Muscle of leg (tissue), 11 donors: ENCODE measurements around the gene CFH. TPM values are rescaled to one million over a fixed set of nuclear protein-coding genes. Genes with fewer than 3 reads are reported as not detected.
"Not testable (repeated sequence)": the region's sequence is repeated elsewhere in the genome, so short reads cannot be mapped to it uniquely, and the experiment has no call there.

Source experiments
- DNase-seq: peaks from one replicate; pipeline ENCODE4 v3.0.0; 2013
- H3K27ac ChIP-seq: one replicate; pipeline ENCODE4 v1.5.1; 2013; ENCODE audit warnings: mild to moderate bottlenecking, low read length, control low read depth
- H3K27me3 ChIP-seq: one replicate; pipeline ENCODE4 v1.6.1; 2013; ENCODE audit warnings: low read length; ENCODE audit not compliant: control insufficient read depth, insufficient read depth
- H3K36me3 ChIP-seq: one replicate; pipeline ENCODE4 v1.6.1; 2013; ENCODE audit warnings: low read length; ENCODE audit not compliant: control insufficient read depth, insufficient read depth
- H3K4me1 ChIP-seq: one replicate; pipeline ENCODE4 v1.6.1; 2013; ENCODE audit warnings: low read length; ENCODE audit not compliant: control insufficient read depth, insufficient read depth
- H3K4me3 ChIP-seq: one replicate; pipeline ENCODE4 v1.5.1; 2013; ENCODE audit warnings: low read length, control low read depth
- H3K9me3 ChIP-seq: replicated peaks from 2 replicates; pipeline ENCODE4 v1.6.1; 2013; ENCODE audit warnings: low read depth, low read length; ENCODE audit not compliant: control insufficient read depth
- WGBS: methylation state at CpG from one replicate; pipeline ENCODE4 v1.1.5; 2013; ENCODE audit warnings: missing lambda C conversion rate; ENCODE audit not compliant: insufficient coverage; 5-methylcytosine and 5-hydroxymethylcytosine counted together
- polyA plus RNA-seq, 8 donors: library from polyadenylated mRNA; unstranded; fragments of 120-200 nt; gene quantifications; one replicate each; pipeline versions ENCODE4 v1.2.1 to v1.2.3, GENCODE V29; 2013; ENCODE audit warnings: inconsistent platforms in 1 of 8, low replicate concordance in 1 of 8; ENCODE audit not compliant: insufficient read length in 8 of 8, insufficient read depth in 1 of 8
- total RNA-seq: library from RNA; stranded (reverse); fragments of 120-200 nt; gene quantifications from one replicate; pipeline ENCODE4 v1.2.4, GENCODE V29; 2013

The CFH gene
- total and polyA plus RNA-seq, 9 donors, result 84.3 to 152 (median 120) TPM

GRCh38 chr1:196628838-196629237 lies 23.0 kb upstream of the CFH start:
- H3K4me1 ChIP-seq, result no peaks in the 10 kb centered on the region
- H3K9me3 ChIP-seq, result peaks cover 5% of the 10 kb centered on the region
- H3K27me3 ChIP-seq, result no peaks in the 10 kb centered on the region
- 100% methylated on average over 1 of the region's 3 CpGs for WGBS
- no peaks in the 10 kb centered on the region for H3K36me3 ChIP-seq
- H3K4me3 ChIP-seq, result no peak overlapping the region
- no peak overlapping the region for H3K27ac ChIP-seq
- DNase-seq, result no peak

GRCh38 chr1:196637606-196638005 lies 14.2 kb upstream of the CFH start:
- Histone ChIP-seq H3K36me3 (no peaks in the 10 kb centered on the region), H3K4me3 (no peak overlapping the region), H3K27ac (no peak overlapping the region), H3K27me3 (no peaks in the 10 kb centered on the region), H3K4me1 (no peaks in the 10 kb centered on the region), H3K9me3 (no peaks in the 10 kb centered on the region)
- no peak for DNase-seq
- no CpG with 5 or more reads among the region's 6 CpGs for WGBS

GRCh38 chr1:196638466-196638865 lies 13.4 kb upstream of the CFH start:
- no CpG with 5 or more reads among the region's 2 CpGs for WGBS
- no peaks in the 10 kb centered on the region for H3K9me3 ChIP-seq
- DNase-seq, result peak; percentile 79
- H3K4me3 ChIP-seq, result no peak overlapping the region
- H3K27ac ChIP-seq, result peak overlapping the region; percentile 70
- no peaks in the 10 kb centered on the region for H3K27me3 ChIP-seq
- H3K4me1 ChIP-seq, result no peaks in the 10 kb centered on the region
- no peaks in the 10 kb centered on the region for H3K36me3 ChIP-seq

- H3K9me3 ChIP-seq, H3K27me3 ChIP-seq, DNase-seq, H3K4me1 ChIP-seq, H3K36me3 ChIP-seq, H3K27ac ChIP-seq, H3K4me3 ChIP-seq: not testable (repeated sequence)
- WGBS, result 100% methylated on average over 1 of the region's 5 CpGs
These were observed 12.6 kb upstream of the CFH start for GRCh38 chr1:196639291-196639690.

GRCh38 chr1:196640976-196641375 lies 10.9 kb upstream of the CFH start:
- H3K4me3 ChIP-seq, result no peak overlapping the region
- DNase-seq, result peak; percentile 56
- WGBS, result no CpG with 5 or more reads among the region's 1 CpG

GRCh38 chr1:196649990-196650389 lies 1.9 kb upstream of the CFH start:
- Histone ChIP-seq H3K36me3 (no peaks in the 10 kb centered on the region), H3K4me3 (no peak overlapping the region), H3K27ac (peak overlapping the region; percentile 77), H3K4me1 (no peaks in the 10 kb centered on the region), H3K9me3 (no peaks in the 10 kb centered on the region), H3K27me3 (no peaks in the 10 kb centered on the region)
- 76% methylated on average over 3 of the region's 12 CpGs for WGBS
- no peak for DNase-seq

More at GRCh38 chr1:196640976-196641375, 10.9 kb upstream of the CFH start:
- Histone ChIP-seq H3K27ac (no peak overlapping the region), H3K27me3 (no peaks in the 10 kb centered on the region), H3K4me1 (no peaks in the 10 kb centered on the region), H3K36me3 (no peaks in the 10 kb centered on the region), H3K9me3 (no peaks in the 10 kb centered on the region)

GRCh38 chr1:196650403-196650802 lies 1.4 kb upstream of the CFH start:
- Histone ChIP-seq H3K4me1 (no peaks in the 10 kb centered on the region), H3K27me3 (no peaks in the 10 kb centered on the region), H3K27ac (peak overlapping the region; percentile 77), H3K4me3 (no peak overlapping the region), H3K9me3 (no peaks in the 10 kb centered on the region), H3K36me3 (no peaks in the 10 kb centered on the region)
- DNase-seq, result peak; percentile 76
- 57% methylated on average over 9 of the region's 12 CpGs for WGBS

- Histone ChIP-seq H3K27ac (peak overlapping the region; percentile 77), H3K36me3 (no peaks in the 10 kb centered on the region), H3K9me3 (no peaks in the 10 kb centered on the region), H3K27me3 (no peaks in the 10 kb centered on the region), H3K4me1 (no peaks in the 10 kb centered on the region), H3K4me3 (no peak overlapping the region)
- WGBS, result no CpG with 5 or more reads among the region's 3 CpGs
- peak; percentile 11 for DNase-seq
These were observed 764 bp upstream of the CFH start for GRCh38 chr1:196651079-196651478.

- H3K27me3 ChIP-seq, result no peaks in the 10 kb centered on the region
- no peaks in the 10 kb centered on the region for H3K36me3 ChIP-seq
- no CpG with 5 or more reads among the region's 2 CpGs for WGBS
- no peaks in the 10 kb centered on the region for H3K9me3 ChIP-seq
- no peaks in the 10 kb centered on the region for H3K4me1 ChIP-seq
- H3K4me3 ChIP-seq, result peak overlapping the region; percentile 27
- DNase-seq, result peak; percentile 7
- H3K27ac ChIP-seq, result no peak overlapping the region
These were observed 2.4 kb downstream of the CFH start for GRCh38 chr1:196654271-196654670.

- H3K27ac ChIP-seq, result no peak overlapping the region
- H3K9me3 ChIP-seq, result no peaks in the 10 kb centered on the region
- no peaks in the 10 kb centered on the region for H3K27me3 ChIP-seq
- H3K4me1 ChIP-seq, result no peaks in the 10 kb centered on the region
- no CpG with 5 or more reads among the region's 3 CpGs for WGBS
- peak; percentile 9 for DNase-seq
- H3K36me3 ChIP-seq, result no peaks in the 10 kb centered on the region
- no peak overlapping the region for H3K4me3 ChIP-seq
These were observed 3.2 kb downstream of the CFH start for GRCh38 chr1:196655071-196655470.

- Histone ChIP-seq H3K27me3 (no peaks in the 10 kb centered on the region), H3K27ac (no peak overlapping the region), H3K9me3 (no peaks in the 10 kb centered on the region), H3K4me1 (no peaks in the 10 kb centered on the region), H3K4me3 (no peak overlapping the region), H3K36me3 (no peaks in the 10 kb centered on the region)
- 94% methylated on average over 1 of the region's 3 CpGs for WGBS
- DNase-seq, result no peak
These were observed 3.7 kb downstream of the CFH start for GRCh38 chr1:196655494-196655893.
